Ascending aorta (tissue), 2 donors: ENCODE results near the gene SELENOI. TPM values are rescaled to one million over a fixed set of nuclear protein-coding genes. Genes with fewer than 3 reads are reported as not detected.
"Not testable (repeated sequence)": the region's sequence is repeated elsewhere in the genome, so short reads cannot be mapped to it uniquely, and the experiment has no call there.

Experiments
- DNase-seq, 2 donors: peaks; one replicate each; pipeline ENCODE4 v3.0.0-alpha.2; 2019; ENCODE audit warnings: low spot score in 2 of 2
- H3K27ac ChIP-seq, 2 donors: fragments of 200-600 bp; sonication (generic); one replicate each; pipeline ENCODE4 v1.5.1; 2016 to 2017; ENCODE audit warnings: mild to moderate bottlenecking in 1 of 2
- H3K27me3 ChIP-seq: fragments of 200-600 bp; sonication (generic); one replicate; pipeline ENCODE4 v1.5.1; 2017
- H3K36me3 ChIP-seq, 2 donors: fragments of 200-600 bp; sonication (generic); one replicate each; pipeline ENCODE4 v1.5.1; 2016
- H3K4me1 ChIP-seq, 2 donors: fragments of 200-600 bp; sonication (generic); one replicate each; pipeline ENCODE4 v1.5.1; 2016 to 2017; ENCODE audit warnings: mild to moderate bottlenecking in 1 of 2
- H3K4me3 ChIP-seq, 2 donors: fragments of 200-600 bp; sonication (generic); one replicate each; pipeline ENCODE4 v1.5.1; 2016 to 2017; ENCODE audit warnings: mild to moderate bottlenecking in 1 of 2
- H3K9me3 ChIP-seq, 2 donors: fragments of 200-600 bp; sonication (generic); one replicate each; pipeline ENCODE4 v1.5.1; 2016
- CTCF ChIP-seq, 3 experiments: fragments of 200-600 bp in 2 of 3; fragments of 450-650 bp in 1 of 3; sonication (generic) in 2 of 3; IDR thresholded peaks; one replicate each; pipeline ENCODE4 v1.5.1; 2016 to 2019; ENCODE audit warnings: antibody characterized with exemption in 3 of 3, mild to moderate bottlenecking in 1 of 3, moderate library complexity in 1 of 3
- intact Hi-C: fragments of 100-400 bp; cut with DNase I; formaldehyde crosslinking; loops from one replicate; pipeline ENCODE4 v1.15.1; 2023
- total RNA-seq: library from RNA; depleted of rRNA; stranded (reverse); fragments of >200 nt; gene quantifications from one replicate; pipeline ENCODE4 v1.1.0, GENCODE V29; 2016

Gene SELENOI
- total RNA-seq, 1 donor from 2014 or later, result 2.2 TPM

GRCh38 chr2:26363958-26364357 lies 18.0 kb downstream of the SELENOI start:
- Histone ChIP-seq H3K27ac (no peak overlapping the region), H3K9me3 (no peaks in the 10 kb centered on the region), H3K36me3 (peaks cover 0 to 10% of the 10 kb centered on the region in 2 donors), H3K4me3 (no peak overlapping the region), H3K4me1 (no peaks in the 10 kb centered on the region), H3K27me3 (no peaks in the 10 kb centered on the region)
- DNase-seq, result no peak
- no peak for TF ChIP-seq CTCF (IDR thresholded peaks at IDR 0.05)
- intact Hi-C loops, result no loop called here

- H3K27me3 ChIP-seq, result no peaks in the 10 kb centered on the region
- H3K9me3 ChIP-seq, result no peaks in the 10 kb centered on the region
- H3K36me3 ChIP-seq, result peaks cover 3 to 12% of the 10 kb centered on the region in 2 donors
- no peak for DNase-seq
- no peak for TF ChIP-seq CTCF (IDR thresholded peaks at IDR 0.05)
- H3K4me1 ChIP-seq, result no peaks in the 10 kb centered on the region
- intact Hi-C loops, result no loop called here
- H3K27ac ChIP-seq, result no peak overlapping the region
- H3K4me3 ChIP-seq, result no peak overlapping the region
Observed at GRCh38 chr2:26364669-26365068, 18.7 kb downstream of the SELENOI start.

- no peak for DNase-seq
- Histone ChIP-seq H3K27me3 (no peaks in the 10 kb centered on the region), H3K36me3 (peaks cover 3 to 12% of the 10 kb centered on the region in 2 donors), H3K27ac (no peak overlapping the region), H3K4me3 (no peak overlapping the region), H3K4me1 (no peaks in the 10 kb centered on the region), H3K9me3 (no peaks in the 10 kb centered on the region)
- TF ChIP-seq CTCF (IDR thresholded peaks at IDR 0.05), result no peak
- intact Hi-C loops, result no loop called here
Observed at GRCh38 chr2:26366957-26367356, 21.0 kb downstream of the SELENOI start.

DNA sequence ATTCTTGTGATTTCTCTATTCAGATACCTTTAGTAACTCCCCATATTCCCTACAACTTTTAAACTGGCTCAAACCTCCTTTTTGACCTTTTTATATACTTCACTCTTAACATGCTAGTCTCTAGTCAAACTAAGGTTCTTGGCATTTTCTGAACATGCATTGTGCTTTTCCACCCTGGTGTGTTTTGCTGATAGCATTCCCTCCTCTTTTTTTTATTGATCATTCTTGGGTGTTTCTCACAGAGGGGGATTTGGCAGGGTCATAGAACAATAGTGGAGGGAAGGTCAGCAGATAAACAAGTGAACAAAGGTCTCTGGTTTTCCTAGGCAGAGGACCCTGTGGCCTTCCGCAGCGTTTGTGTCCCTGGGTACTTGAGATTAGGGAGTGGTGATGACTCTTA lies 23.7 kb downstream of the SELENOI start:
- H3K27me3 ChIP-seq, intact Hi-C loops, H3K4me1 ChIP-seq, H3K9me3 ChIP-seq, H3K4me3 ChIP-seq, DNase-seq, H3K27ac ChIP-seq: not testable (repeated sequence)
- peaks cover 11 to 19% of the 10 kb centered on the region in 2 donors for H3K36me3 ChIP-seq

GRCh38 chr2:26370909-26371308 lies 25.0 kb downstream of the SELENOI start:
- H3K27me3 ChIP-seq, intact Hi-C loops, H3K4me3 ChIP-seq, H3K9me3 ChIP-seq, H3K4me1 ChIP-seq, DNase-seq, H3K27ac ChIP-seq: not testable (repeated sequence)
- H3K36me3 ChIP-seq, result peaks cover 14 to 30% of the 10 kb centered on the region in 2 donors

DNA sequence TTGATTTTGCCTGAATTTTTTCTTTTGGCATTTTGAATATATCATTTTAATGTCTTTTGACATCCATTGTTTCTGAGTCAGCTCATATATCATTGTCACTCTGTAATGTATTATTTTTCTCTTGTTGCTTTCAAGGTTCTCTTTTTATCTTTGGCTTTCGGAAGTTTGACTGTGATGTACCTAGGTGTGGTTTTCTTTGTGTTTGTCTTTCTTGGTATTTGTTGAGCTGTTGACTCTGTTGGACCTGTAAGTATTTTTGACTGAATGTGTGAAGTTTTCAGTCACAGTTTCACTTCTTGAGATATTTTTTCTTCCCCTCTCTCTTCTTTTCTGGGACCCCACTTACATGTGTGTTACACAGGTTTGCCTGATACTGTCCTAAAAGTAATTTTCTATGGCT lies 30.9 kb downstream of the SELENOI start:
- Histone ChIP-seq H3K9me3 (no peaks in the 10 kb centered on the region), H3K4me1 (no peaks in the 10 kb centered on the region), H3K4me3 (no peak overlapping the region), H3K27ac (no peak overlapping the region), H3K36me3 (peaks cover 11 to 27% of the 10 kb centered on the region in 2 donors), H3K27me3 (no peaks in the 10 kb centered on the region)
- DNase-seq, result no peak
- intact Hi-C loops, result no loop called here
- no peak for TF ChIP-seq CTCF (IDR thresholded peaks at IDR 0.05)

- no peak for DNase-seq
- intact Hi-C loops, result no loop called here
- H3K27me3 ChIP-seq, result no peaks in the 10 kb centered on the region
- H3K4me1 ChIP-seq, result no peaks in the 10 kb centered on the region
- H3K4me3 ChIP-seq, result no peak overlapping the region
- H3K36me3 ChIP-seq, result peaks cover 0 to 25% of the 10 kb centered on the region in 2 donors
- no peaks in the 10 kb centered on the region for H3K9me3 ChIP-seq
- no peak for TF ChIP-seq CTCF (IDR thresholded peaks at IDR 0.05)
- H3K27ac ChIP-seq, result no peak overlapping the region
Observed at GRCh38 chr2:26380281-26380680, 34.3 kb downstream of the SELENOI start.
